ENCODE data around the gene CFAP54. TPM values are rescaled to one million over a fixed set of nuclear protein-coding genes. Genes with fewer than 3 reads are reported as not detected.

Gene CFAP54
- total RNA-seq, 1 donor from 2014 or later: 1.1 TPM

GRCh38 chr12:96617178-96617577, 127.8 kb downstream of the CFAP54 start:
- H3K27ac Mint-ChIP-seq (ENCODE audit: unreplicated experiment): no peak overlapping the region
- Histone ChIP-seq H3K4me2 (ENCODE audit: low read length) (no peak overlapping the region), H4K20me1 (ENCODE audit: insufficient read depth, low read length) (no peaks in the 10 kb centered on the region), H3K79me2 (ENCODE audit: insufficient read depth, low read length) (no peaks in the 10 kb centered on the region), H3K27ac (ENCODE audit: low read depth, low read length) (no peak overlapping the region), H3K27me3 (ENCODE audit: insufficient read depth, low read length) (no peaks in the 10 kb centered on the region), H3K36me3 (ENCODE audit: insufficient read depth, low read length) (no peaks in the 10 kb centered on the region), H2AFZ (ENCODE audit: low read depth, low read length) (no peak overlapping the region), H3K4me3 (ENCODE audit: insufficient read depth, low read depth, low read length) (no peak overlapping the region), H3K9me3 (ENCODE audit: insufficient read depth, low read depth, low read length) (no peaks in the 10 kb centered on the region), H3K9ac (ENCODE audit: low read length) (no peak overlapping the region), H3K4me1 (ENCODE audit: insufficient read depth, low read length) (no peaks in the 10 kb centered on the region)
- no peak for FAIRE-seq
- H3K27me3 Mint-ChIP-seq (ENCODE audit: low read depth, unreplicated experiment): no peaks in the 10 kb centered on the region
- H3K4me1 Mint-ChIP-seq (ENCODE audit: low read depth, unreplicated experiment): no peaks in the 10 kb centered on the region
- TF ChIP-seq, protein P1, sequence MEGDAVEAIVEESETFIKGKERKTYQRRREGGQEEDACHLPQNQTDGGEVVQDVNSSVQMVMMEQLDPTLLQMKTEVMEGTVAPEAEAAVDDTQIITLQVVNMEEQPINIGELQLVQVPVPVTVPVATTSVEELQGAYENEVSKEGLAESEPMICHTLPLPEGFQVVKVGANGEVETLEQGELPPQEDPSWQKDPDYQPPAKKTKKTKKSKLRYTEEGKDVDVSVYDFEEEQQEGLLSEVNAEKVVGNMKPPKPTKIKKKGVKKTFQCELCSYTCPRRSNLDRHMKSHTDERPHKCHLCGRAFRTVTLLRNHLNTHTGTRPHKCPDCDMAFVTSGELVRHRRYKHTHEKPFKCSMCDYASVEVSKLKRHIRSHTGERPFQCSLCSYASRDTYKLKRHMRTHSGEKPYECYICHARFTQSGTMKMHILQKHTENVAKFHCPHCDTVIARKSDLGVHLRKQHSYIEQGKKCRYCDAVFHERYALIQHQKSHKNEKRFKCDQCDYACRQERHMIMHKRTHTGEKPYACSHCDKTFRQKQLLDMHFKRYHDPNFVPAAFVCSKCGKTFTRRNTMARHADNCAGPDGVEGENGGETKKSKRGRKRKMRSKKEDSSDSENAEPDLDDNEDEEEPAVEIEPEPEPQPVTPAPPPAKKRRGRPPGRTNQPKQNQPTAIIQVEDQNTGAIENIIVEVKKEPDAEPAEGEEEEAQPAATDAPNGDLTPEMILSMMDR (IDR thresholded peaks at IDR 0.05; ENCODE audit: insufficient read depth, low read depth, low read length): no peak
- no peak for TF ChIP-seq EZH2 (IDR thresholded peaks at IDR 0.05; ENCODE audit: insufficient read depth, low read length)
- no peak for DNase-seq (ENCODE audit: low read depth)
- no peak overlapping the region for H3K4me3 Mint-ChIP-seq (ENCODE audit: unreplicated experiment)
- peaks cover 4% of the 10 kb centered on the region for H3K9me3 Mint-ChIP-seq (ENCODE audit: unreplicated experiment)
- H3K36me3 Mint-ChIP-seq (ENCODE audit: low read depth, unreplicated experiment): no peaks in the 10 kb centered on the region

GRCh38 chr12:96623155-96623554, 133.8 kb downstream of the CFAP54 start:
- H3K9ac ChIP-seq (ENCODE audit: low read length): no peak overlapping the region
- no peaks in the 10 kb centered on the region for H3K27me3 Mint-ChIP-seq (ENCODE audit: low read depth, unreplicated experiment)
- no peaks in the 10 kb centered on the region for H3K9me3 ChIP-seq (ENCODE audit: insufficient read depth, low read depth, low read length)
- no peak overlapping the region for H3K4me2 ChIP-seq (ENCODE audit: low read length)
- no peak overlapping the region for H3K4me3 Mint-ChIP-seq (ENCODE audit: unreplicated experiment)
- no peaks in the 10 kb centered on the region for H3K79me2 ChIP-seq (ENCODE audit: insufficient read depth, low read length)
- no peak for TF ChIP-seq EZH2 (IDR thresholded peaks at IDR 0.05; ENCODE audit: insufficient read depth, low read length)
- TF ChIP-seq, protein P1 (IDR thresholded peaks at IDR 0.05; ENCODE audit: insufficient read depth, low read depth, low read length): no peak
- H3K36me3 Mint-ChIP-seq (ENCODE audit: low read depth, unreplicated experiment): no peaks in the 10 kb centered on the region
- H3K4me1 ChIP-seq (ENCODE audit: insufficient read depth, low read length): no peaks in the 10 kb centered on the region
- H3K36me3 ChIP-seq (ENCODE audit: insufficient read depth, low read length): no peaks in the 10 kb centered on the region
- H3K9me3 Mint-ChIP-seq (ENCODE audit: unreplicated experiment): no peaks in the 10 kb centered on the region
- no peak for DNase-seq (ENCODE audit: low read depth)
- H2AFZ ChIP-seq (ENCODE audit: low read depth, low read length): no peak overlapping the region
- no peaks in the 10 kb centered on the region for H3K4me1 Mint-ChIP-seq (ENCODE audit: low read depth, unreplicated experiment)
- no peak for FAIRE-seq
- no peak overlapping the region for H3K27ac ChIP-seq (ENCODE audit: low read depth, low read length)
- H3K4me3 ChIP-seq (ENCODE audit: insufficient read depth, low read depth, low read length): no peak overlapping the region
- no peaks in the 10 kb centered on the region for H4K20me1 ChIP-seq (ENCODE audit: insufficient read depth, low read length)
- H3K27me3 ChIP-seq (ENCODE audit: insufficient read depth, low read length): no peaks in the 10 kb centered on the region
- H3K27ac Mint-ChIP-seq (ENCODE audit: unreplicated experiment): no peak overlapping the region

DNA sequence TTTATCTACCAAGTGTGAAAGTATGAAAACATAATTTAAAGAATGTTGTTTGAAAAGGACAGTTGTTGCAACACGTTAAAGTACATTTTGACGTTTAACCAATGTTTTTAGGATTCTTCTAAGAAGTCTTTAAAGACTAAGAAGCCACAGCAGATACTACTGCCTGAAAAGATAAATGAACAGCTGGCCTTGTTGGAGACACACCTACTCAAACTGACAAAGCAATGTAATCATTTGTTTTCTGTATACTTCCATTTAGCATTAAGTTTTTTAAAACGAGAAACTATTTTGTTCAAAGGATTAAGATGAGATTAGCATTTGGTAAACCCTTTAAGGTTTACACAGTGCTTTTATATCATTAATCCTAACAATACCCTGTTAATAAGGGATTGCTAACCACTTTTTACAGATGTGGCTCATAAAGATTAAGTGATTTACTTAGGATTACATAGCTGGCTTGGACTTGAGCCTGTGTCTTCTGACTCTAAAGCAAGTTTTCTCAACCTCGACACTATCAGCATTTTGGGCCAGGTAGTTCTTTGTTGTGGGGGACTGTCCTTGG, 134.4 kb downstream of the CFAP54 start:
- H3K9me3 ChIP-seq (ENCODE audit: insufficient read depth, low read depth, low read length): no peaks in the 10 kb centered on the region
- no peak overlapping the region for H3K4me3 ChIP-seq (ENCODE audit: insufficient read depth, low read depth, low read length)
- no peaks in the 10 kb centered on the region for H3K36me3 Mint-ChIP-seq (ENCODE audit: low read depth, unreplicated experiment)
- no peaks in the 10 kb centered on the region for H3K4me1 ChIP-seq (ENCODE audit: insufficient read depth, low read length)
- TF ChIP-seq EZH2 (IDR thresholded peaks at IDR 0.05; ENCODE audit: insufficient read depth, low read length): no peak
- TF ChIP-seq, protein P1 (IDR thresholded peaks at IDR 0.05; ENCODE audit: insufficient read depth, low read depth, low read length): no peak
- no peak overlapping the region for H3K9ac ChIP-seq (ENCODE audit: low read length)
- H4K20me1 ChIP-seq (ENCODE audit: insufficient read depth, low read length): no peaks in the 10 kb centered on the region
- no peaks in the 10 kb centered on the region for H3K27me3 Mint-ChIP-seq (ENCODE audit: low read depth, unreplicated experiment)
- no peaks in the 10 kb centered on the region for H3K36me3 ChIP-seq (ENCODE audit: insufficient read depth, low read length)
- no peaks in the 10 kb centered on the region for H3K9me3 Mint-ChIP-seq (ENCODE audit: unreplicated experiment)
- FAIRE-seq (no peak), DNase-seq (ENCODE audit: low read depth) (no peak)
- no peak overlapping the region for H3K4me3 Mint-ChIP-seq (ENCODE audit: unreplicated experiment)
- H3K4me2 ChIP-seq (ENCODE audit: low read length): no peak overlapping the region
- H3K27ac Mint-ChIP-seq (ENCODE audit: unreplicated experiment): no peak overlapping the region
- no peak overlapping the region for H3K27ac ChIP-seq (ENCODE audit: low read depth, low read length)
- H3K27me3 ChIP-seq (ENCODE audit: insufficient read depth, low read length): no peaks in the 10 kb centered on the region
- no peak overlapping the region for H2AFZ ChIP-seq (ENCODE audit: low read depth, low read length)
- H3K4me1 Mint-ChIP-seq (ENCODE audit: low read depth, unreplicated experiment): no peaks in the 10 kb centered on the region
- H3K79me2 ChIP-seq (ENCODE audit: insufficient read depth, low read length): no peaks in the 10 kb centered on the region
